A673 (cell line): ENCODE results near the gene PYGO2. TPM values are rescaled to one million over a fixed set of nuclear protein-coding genes. Genes with fewer than 3 reads are reported as not detected.
A peak's percentile ranks its signal among the peaks of the same experiment; 100 is the strongest.

Experiments
- BruUV-seq: library from RNA; stranded (reverse); fragments of 400-500 nt; replicated peaks from 2 replicates; lab custom pipeline; 2021; lab: Mats Ljungman, UMichigan
- CTCF ChIA-PET: fragments of 300-600 bp; sonication (Branson Sonifier 250); formaldehyde crosslinking; loops from one replicate; lab custom pipeline; 2022; ENCODE audit warnings: antibody characterized with exemption; lab: Charles Lee
- POLR2A ChIA-PET: fragments of 300-600 bp; sonication (Branson Sonifier 250); formaldehyde crosslinking; loops from one replicate; lab custom pipeline; 2022; ENCODE audit warnings: antibody characterized with exemption; ENCODE audit not compliant: low non-redundant PET; lab: Charles Lee
- DNase-seq: peaks from one replicate; pipeline ENCODE4 v3.0.0-alpha.2; 2015; ENCODE audit warnings: low spot score
- H3K27ac ChIP-seq: fragments of 200-600 bp; sonication (generic); 2 replicates; pipeline ENCODE4 v1.5.1; 2016; ENCODE audit warnings: mixed run types, low read depth, mild to moderate bottlenecking, mixed read lengths, antibody characterized with exemption, low read length; ENCODE audit not compliant: poor library complexity, severe bottlenecking
- H3K27me3 ChIP-seq: fragments of 200-600 bp; sonication (generic); replicated peaks from 2 replicates; pipeline ENCODE4 v1.6.1; 2017; ENCODE audit warnings: mixed run types, low read depth, mild to moderate bottlenecking, mixed read lengths, antibody characterized with exemption, low read length; ENCODE audit not compliant: insufficient read depth, poor library complexity
- H3K36me3 ChIP-seq: fragments of 200-600 bp; sonication (generic); 2 replicates; pipeline ENCODE4 v1.6.1; 2016; ENCODE audit warnings: mixed run types, mild to moderate bottlenecking, mixed read lengths, antibody characterized with exemption, low read length; ENCODE audit not compliant: insufficient read depth, poor library complexity, severe bottlenecking
- H3K4me1 ChIP-seq: fragments of 200-600 bp; sonication (generic); 2 replicates; pipeline ENCODE4 v1.6.1; 2017; ENCODE audit warnings: mixed run types, mild to moderate bottlenecking, mixed read lengths, antibody characterized with exemption, low read length; ENCODE audit not compliant: insufficient read depth, poor library complexity, severe bottlenecking
- H3K4me3 ChIP-seq: fragments of 200-600 bp; sonication (generic); 2 replicates; pipeline ENCODE4 v1.5.1; 2016; ENCODE audit warnings: low read depth, mixed run types, mild to moderate bottlenecking, mixed read lengths, low read length; ENCODE audit not compliant: poor library complexity, severe bottlenecking
- H3K9me3 ChIP-seq: fragments of 200-600 bp; sonication (generic); 2 replicates; pipeline ENCODE4 v1.6.1; 2016; ENCODE audit warnings: mixed run types, low read depth, mild to moderate bottlenecking, mixed read lengths, antibody characterized with exemption, low read length; ENCODE audit not compliant: poor library complexity, severe bottlenecking
- EZH2 ChIP-seq: fragments of 200-600 bp; sonication (generic); IDR thresholded peaks from 2 replicates; pipeline ENCODE4 v1.6.1; 2017; ENCODE audit warnings: borderline replicate concordance, low read depth, mild to moderate bottlenecking, mixed read lengths, antibody characterized with exemption, low read length; ENCODE audit not compliant: poor library complexity, severe bottlenecking
- intact Hi-C: fragments of 100-400 bp; cut with micrococcal nuclease; formaldehyde crosslinking; loops from one replicate; pipeline ENCODE4 v1.10.0; 2022; ENCODE audit not compliant: unreplicated experiment
- total RNA-seq: library from RNA; stranded (reverse); gene quantifications from 2 replicates; pipeline ENCODE4 v1.2.3, GENCODE V29; 2021
- TF ChIP-seq, protein P1 (sequence below): fragments of 300-800, 200-600 bp; sonication (generic); conservative IDR thresholded peaks from 2 replicates; pipeline ENCODE4 v1.5.1; 2017; ENCODE audit warnings: low read depth, mild to moderate bottlenecking, antibody characterized with exemption, low read length, moderate library complexity, mixed read lengths

The PYGO2 gene
- total RNA-seq, 1 experiment from 2014 or later = 48.5 TPM

DNA sequence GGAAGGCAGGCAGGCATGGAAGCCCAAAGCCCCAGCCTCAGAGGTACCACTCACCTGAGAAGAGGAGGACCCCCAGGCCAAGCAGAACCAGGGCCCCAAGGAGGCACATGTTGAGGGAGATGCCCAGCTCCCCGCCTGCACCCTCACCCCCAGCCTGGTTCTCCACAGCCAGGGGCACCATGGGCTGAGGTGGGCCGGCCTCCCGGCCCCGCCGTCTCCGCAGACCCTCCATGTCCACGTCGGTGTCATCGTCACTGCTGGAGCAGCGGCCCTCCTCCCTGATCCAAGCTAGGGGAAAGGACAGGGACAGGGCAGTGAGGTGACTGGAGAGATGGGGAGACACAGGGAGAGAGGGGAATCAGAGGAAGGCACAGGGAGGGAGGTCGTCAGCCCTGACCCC is 13.5 kb downstream of the PYGO2 start:
- no peaks in the 10 kb centered on the region for H3K9me3 ChIP-seq
- TF ChIP-seq EZH2 = no peak
- TF ChIP-seq, protein P1, sequence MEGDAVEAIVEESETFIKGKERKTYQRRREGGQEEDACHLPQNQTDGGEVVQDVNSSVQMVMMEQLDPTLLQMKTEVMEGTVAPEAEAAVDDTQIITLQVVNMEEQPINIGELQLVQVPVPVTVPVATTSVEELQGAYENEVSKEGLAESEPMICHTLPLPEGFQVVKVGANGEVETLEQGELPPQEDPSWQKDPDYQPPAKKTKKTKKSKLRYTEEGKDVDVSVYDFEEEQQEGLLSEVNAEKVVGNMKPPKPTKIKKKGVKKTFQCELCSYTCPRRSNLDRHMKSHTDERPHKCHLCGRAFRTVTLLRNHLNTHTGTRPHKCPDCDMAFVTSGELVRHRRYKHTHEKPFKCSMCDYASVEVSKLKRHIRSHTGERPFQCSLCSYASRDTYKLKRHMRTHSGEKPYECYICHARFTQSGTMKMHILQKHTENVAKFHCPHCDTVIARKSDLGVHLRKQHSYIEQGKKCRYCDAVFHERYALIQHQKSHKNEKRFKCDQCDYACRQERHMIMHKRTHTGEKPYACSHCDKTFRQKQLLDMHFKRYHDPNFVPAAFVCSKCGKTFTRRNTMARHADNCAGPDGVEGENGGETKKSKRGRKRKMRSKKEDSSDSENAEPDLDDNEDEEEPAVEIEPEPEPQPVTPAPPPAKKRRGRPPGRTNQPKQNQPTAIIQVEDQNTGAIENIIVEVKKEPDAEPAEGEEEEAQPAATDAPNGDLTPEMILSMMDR = no peak
- no peak for DNase-seq
- intact Hi-C loops = no loop called here
- ChIA-PET CTCF (no interaction called here), POLR2A (no interaction called here)
- no TSS peak for BruUV-seq
- no peak overlapping the region for H3K4me3 ChIP-seq
- H3K4me1 ChIP-seq = peaks cover 4% of the 10 kb centered on the region
- H3K27ac ChIP-seq = no peak overlapping the region
- H3K27me3 ChIP-seq = no peaks in the 10 kb centered on the region
- H3K36me3 ChIP-seq = peaks cover 3% of the 10 kb centered on the region

DNA sequence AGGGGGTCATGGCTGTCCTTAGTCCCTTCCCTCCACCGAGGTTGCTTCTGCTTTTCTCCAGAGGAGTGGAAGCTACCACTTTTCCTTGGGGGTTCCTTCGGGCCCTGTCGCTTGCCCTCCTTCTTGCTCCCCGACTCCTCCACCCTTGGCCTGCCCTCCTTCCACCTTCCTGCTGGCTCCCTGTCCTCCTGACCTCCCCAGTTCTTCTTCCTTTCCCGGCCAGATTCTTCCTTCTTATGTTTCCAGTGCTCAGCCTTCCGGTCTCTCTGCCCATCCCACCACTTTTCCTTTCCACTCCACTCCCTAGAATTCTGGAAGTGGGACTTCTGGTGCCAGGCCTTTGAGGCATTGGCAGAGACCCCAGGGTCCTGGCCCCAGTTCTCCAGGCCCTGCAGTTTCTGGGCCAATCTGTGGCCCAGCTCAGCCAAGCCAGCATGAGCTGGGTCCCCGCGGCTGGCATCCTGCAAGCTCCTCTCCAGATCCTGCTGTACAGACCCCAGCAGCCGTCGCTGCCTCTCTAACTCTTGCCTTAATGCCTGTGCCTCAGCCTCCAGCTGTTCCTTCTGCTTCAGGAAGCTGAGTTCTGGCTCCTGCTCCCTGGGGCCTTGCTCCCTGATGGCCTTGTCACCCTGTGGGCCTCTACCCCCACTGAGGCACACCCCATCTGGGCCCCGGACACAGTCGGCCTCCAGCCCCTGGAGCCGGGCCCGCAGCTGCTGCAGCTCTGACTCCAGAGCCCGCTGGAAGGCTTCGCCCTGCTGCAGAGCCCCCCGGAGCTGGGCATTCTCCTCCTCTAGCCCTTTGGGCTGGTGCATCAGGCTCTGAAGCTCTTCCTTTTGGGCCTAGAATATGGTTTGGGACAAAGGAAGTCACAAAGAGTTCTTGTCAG is 15.4 kb downstream of the PYGO2 start:
- POLR2A ChIA-PET = no interaction called here
- no peak for DNase-seq
- H3K9me3 ChIP-seq = no peaks in the 10 kb centered on the region
- CTCF ChIA-PET = interaction anchor here (0.6 to 0.9 kb wide), 2 partner anchors 10 to 514 kb away, joined by 3 to 5 read pairs; partner anchors contain the start of gene PBXIP1
- peaks cover 20% of the 10 kb centered on the region for H3K4me1 ChIP-seq
- H3K27me3 ChIP-seq = no peaks in the 10 kb centered on the region
- intact Hi-C loops = no loop called here
- TF ChIP-seq, protein P1 = no peak
- TF ChIP-seq EZH2 = no peak
- no peak overlapping the region for H3K27ac ChIP-seq
- no TSS peak for BruUV-seq
- H3K4me3 ChIP-seq = no peak overlapping the region
- peaks cover 3% of the 10 kb centered on the region for H3K36me3 ChIP-seq

DNA sequence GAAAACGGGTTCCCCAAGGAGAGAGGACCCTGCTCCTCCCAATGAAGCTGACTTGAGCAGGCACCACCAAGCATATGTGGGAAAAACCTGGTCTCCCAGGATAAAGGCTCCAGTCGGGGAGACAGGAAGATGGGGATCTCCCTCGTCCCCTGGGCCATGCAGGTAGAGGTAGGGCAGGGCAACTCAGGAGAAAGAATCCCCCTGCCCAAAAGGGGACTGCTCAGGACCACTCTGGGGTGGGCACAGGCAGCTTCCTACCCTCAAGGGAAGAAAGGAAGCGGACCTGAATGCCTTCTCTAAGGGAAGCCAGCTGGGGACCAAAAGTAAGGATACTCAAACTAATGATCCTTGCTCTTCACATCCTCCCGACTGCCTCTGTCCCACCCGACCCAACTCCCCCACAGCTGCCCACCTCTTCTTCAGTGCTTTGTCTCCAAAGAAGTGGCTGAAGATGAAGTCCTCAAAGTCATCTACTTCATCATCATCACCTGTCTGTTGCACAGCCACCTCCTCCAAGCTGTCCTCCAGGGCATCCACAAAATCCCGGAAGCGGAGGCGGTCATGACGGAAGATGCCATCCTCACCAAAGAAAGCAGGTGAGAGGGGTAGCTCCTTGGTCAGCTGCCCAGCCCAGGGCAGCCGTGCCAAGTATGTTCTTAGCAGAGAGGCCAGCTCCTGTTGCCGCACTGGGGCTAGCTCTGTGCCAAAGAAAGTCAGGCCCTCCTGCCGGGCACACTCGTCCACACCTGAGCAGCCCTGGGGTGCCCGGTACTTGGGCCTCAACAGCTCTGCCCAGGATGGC is 16.2 kb downstream of the PYGO2 start:
- ChIA-PET POLR2A (no interaction called here), CTCF (interaction anchor here (0.9 kb wide), 1 partner anchor 10 kb away, joined by 3 read pairs; the partner anchor contains the start of gene PBXIP1)
- no peaks in the 10 kb centered on the region for H3K36me3 ChIP-seq
- H3K27ac ChIP-seq = no peak overlapping the region
- no peaks in the 10 kb centered on the region for H3K9me3 ChIP-seq
- H3K4me1 ChIP-seq = peaks cover 29% of the 10 kb centered on the region
- no peak for DNase-seq
- TF ChIP-seq, protein P1 = no peak
- no peak for TF ChIP-seq EZH2
- H3K4me3 ChIP-seq = no peak overlapping the region
- intact Hi-C loops = no loop called here
- no peaks in the 10 kb centered on the region for H3K27me3 ChIP-seq
- BruUV-seq = TSS peak; percentile 66
